GM18951 (cell line): ENCODE results near the gene APBB2.

ENCODE experiments used
- POLR2A ChIP-seq: IDR thresholded peaks from 4 replicates; pipeline ENCODE4 v1.6.1; 2011; ENCODE audit warnings: mild to moderate bottlenecking; ENCODE audit not compliant: insufficient read length, insufficient read depth; ENCODE audit errors: extremely low read depth
- in situ Hi-C: fragments of 300-500 bp; cut with MboI; formaldehyde crosslinking; loops from one replicate; pipeline ENCODE4 v1.12.0; 2022; ENCODE audit warnings: low sequenced_read_pairs, mixed read lengths, inconsistent platforms; ENCODE audit not compliant: unreplicated experiment

The APBB2 gene

GRCh38 chr4:40812386-40812785, 402.0 kb downstream of the APBB2 start:
- TF ChIP-seq POLR2A = no peak
- in situ Hi-C loops = no loop called here

GRCh38 chr4:40811956-40812355, 402.4 kb downstream of the APBB2 start:
- no peak for TF ChIP-seq POLR2A
- in situ Hi-C loops = no loop called here

DNA sequence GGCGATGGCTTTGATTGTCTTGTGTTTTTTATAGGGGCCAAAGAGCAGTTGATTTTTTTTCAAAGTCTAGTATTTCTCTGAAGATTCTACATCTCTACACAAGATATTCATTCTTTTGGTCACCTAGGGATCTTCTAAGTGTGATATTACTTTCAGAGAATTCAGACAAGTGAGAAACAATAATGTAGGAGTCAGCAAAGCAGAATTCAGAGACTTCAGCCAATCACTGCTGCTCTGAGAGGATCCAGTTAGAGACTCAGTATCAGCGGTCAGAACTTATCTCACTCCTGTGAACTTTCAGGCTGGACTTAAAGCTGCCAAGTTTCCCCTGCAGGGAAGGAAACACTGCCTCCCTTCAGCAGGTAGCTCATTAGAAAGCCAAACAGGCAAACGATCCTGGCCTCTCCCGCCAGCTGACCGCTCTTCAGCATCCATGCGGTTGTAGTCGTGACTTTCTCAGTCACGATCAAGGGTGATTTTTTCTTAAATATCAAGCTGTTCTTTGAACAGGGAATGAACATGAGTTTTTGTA, 405.4 kb downstream of the APBB2 start:
- TF ChIP-seq POLR2A = no peak
- in situ Hi-C loops = no loop called here

DNA sequence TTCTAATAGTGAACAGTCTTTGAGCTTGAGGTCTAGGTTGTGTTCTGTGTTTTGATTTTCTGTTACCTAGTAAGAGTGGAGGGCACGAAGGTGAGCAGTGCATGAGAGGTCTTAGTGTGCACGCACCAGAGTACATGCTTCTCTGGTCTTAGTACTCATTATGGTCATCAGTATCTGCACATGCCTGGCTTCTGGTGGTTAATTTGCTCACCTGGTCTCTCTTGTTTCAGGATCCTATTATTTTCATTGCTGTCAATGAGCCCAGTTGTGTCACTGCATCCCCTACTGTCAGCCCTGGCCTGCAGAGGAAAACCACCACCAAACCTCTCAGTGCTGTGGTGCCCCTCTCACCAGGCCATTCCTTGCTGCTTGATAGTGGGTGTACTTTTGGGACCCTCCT, 409.7 kb downstream of the APBB2 start:
- no peak for TF ChIP-seq POLR2A
- in situ Hi-C loops = no loop called here

- in situ Hi-C loops = no loop called here
Observed at GRCh38 chr4:40800064-40800463, 414.3 kb downstream of the APBB2 start.

GRCh38 chr4:40789771-40790170, 424.6 kb downstream of the APBB2 start:
- TF ChIP-seq POLR2A = no peak
- in situ Hi-C loops = no loop called here

More at GRCh38 chr4:40800064-40800463, 414.3 kb downstream of the APBB2 start:
- no peak for TF ChIP-seq POLR2A

GRCh38 chr4:40789031-40789430, 425.3 kb downstream of the APBB2 start:
- in situ Hi-C loops = no loop called here
- no peak for TF ChIP-seq POLR2A

GRCh38 chr4:40788331-40788730, 426.0 kb downstream of the APBB2 start:
- in situ Hi-C loops = no loop called here
- no peak for TF ChIP-seq POLR2A

- TF ChIP-seq POLR2A = no peak
- in situ Hi-C loops = no loop called here
Observed at GRCh38 chr4:40785727-40786126, 428.6 kb downstream of the APBB2 start.

DNA sequence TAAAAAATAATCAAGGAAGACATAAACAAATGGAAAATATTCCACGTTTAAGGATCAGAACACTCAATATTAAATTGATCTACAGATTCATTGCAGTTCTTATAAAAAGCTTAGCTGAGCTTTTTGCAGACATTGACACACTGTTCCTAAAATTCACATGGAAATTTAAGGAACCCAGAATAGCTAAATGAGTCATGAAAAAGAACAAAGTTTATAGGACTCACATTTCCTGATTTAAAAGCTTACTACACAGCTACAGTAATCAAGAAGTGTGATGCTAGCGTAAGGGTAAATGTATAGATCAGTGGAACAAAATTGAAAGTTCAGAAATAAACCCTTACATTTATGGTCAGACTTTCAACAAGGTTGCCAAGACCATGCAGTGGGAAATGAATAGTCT, 431.5 kb downstream of the APBB2 start:
- in situ Hi-C loops = no loop called here
- TF ChIP-seq POLR2A = no peak

DNA sequence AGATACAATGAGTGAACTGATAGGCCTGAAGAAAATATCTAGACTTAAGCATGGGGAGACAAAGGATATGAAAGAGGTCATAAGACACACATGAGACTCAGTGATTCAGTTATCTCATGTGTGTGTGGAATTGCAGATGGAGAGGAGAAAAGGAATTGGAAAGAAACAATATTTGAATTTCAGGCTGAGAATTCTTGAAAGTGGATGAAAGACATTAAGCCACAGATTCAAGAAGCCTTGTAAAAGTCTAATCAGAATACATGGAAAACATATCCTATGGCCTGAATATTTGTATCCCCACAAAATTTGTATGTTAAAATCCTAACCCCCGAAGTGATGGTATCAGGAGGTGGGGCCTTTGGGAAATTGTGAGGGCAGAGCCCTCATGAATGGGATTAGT, 436.3 kb downstream of the APBB2 start:
- no peak for TF ChIP-seq POLR2A
- in situ Hi-C loops = no loop called here

DNA sequence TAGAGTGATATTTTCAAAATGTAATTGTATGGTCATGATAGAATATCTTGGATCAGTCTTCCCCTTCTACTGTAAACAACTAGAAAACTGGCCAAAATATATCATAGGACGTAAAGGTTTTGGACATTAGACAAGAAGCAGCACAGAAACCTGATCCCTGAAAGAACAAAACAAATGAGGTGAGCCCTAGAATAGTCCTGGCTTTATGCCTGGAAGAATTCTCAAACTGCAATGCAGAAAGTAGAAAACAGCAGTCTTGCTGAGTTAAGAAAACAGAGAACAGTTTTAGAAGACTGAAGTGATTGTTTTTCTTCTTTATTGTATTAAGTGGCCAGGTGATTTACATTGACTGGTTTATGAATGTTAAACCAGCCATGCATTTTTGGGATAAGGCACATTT, 445.1 kb downstream of the APBB2 start:
- in situ Hi-C loops = no loop called here
- no peak for TF ChIP-seq POLR2A

GRCh38 chr4:40763228-40763716, 451.1 kb downstream of the APBB2 start:
- in situ Hi-C loops = no loop called here
- no peak for TF ChIP-seq POLR2A
